MM.1S (cell line): Measurements from ENCODE around the gene PYGO2.

Experiments
- DNase-seq: peaks from one replicate; pipeline ENCODE4 v3.0.0-alpha.2; 2015
- H2AFZ ChIP-seq: fragments of 300-600 bp; sonication (generic); 2 replicates; pipeline ENCODE4 v1.6.0; 2016; ENCODE audit warnings: antibody characterized with exemption, low read length
- H3F3A ChIP-seq: fragments of 300-600 bp; sonication (generic); 2 replicates; pipeline ENCODE4 v1.6.1; 2016; ENCODE audit warnings: mild to moderate bottlenecking, antibody characterized with exemption, low read length, moderate library complexity, mixed read lengths; ENCODE audit not compliant: insufficient read depth
- H3K27ac ChIP-seq: fragments of 300-600 bp; sonication (generic); 2 replicates; pipeline ENCODE4 v1.5.1; 2016; ENCODE audit warnings: mild to moderate bottlenecking, low read length
- H3K27me3 ChIP-seq: fragments of 300-600 bp; sonication (generic); replicated peaks from 2 replicates; pipeline ENCODE4 v1.6.0; 2016; ENCODE audit warnings: low read length; ENCODE audit not compliant: insufficient read depth
- H3K36me3 ChIP-seq: fragments of 300-600 bp; sonication (generic); replicated peaks from 2 replicates; pipeline ENCODE4 v1.6.1; 2016; ENCODE audit warnings: mild to moderate bottlenecking, low read length, mixed read lengths; ENCODE audit not compliant: insufficient read depth
- H3K4me1 ChIP-seq: fragments of 300-600 bp; sonication (generic); 2 replicates; pipeline ENCODE4 v1.6.1; 2016; ENCODE audit warnings: low read length, mixed read lengths
- H3K4me2 ChIP-seq: fragments of 300-600 bp; sonication (generic); 2 replicates; pipeline ENCODE4 v1.6.0; 2016; ENCODE audit warnings: low read depth, low read length
- H3K4me3 ChIP-seq: fragments of 300-600 bp; sonication (generic); 2 replicates; pipeline ENCODE4 v1.5.1; 2016; ENCODE audit warnings: low read length, mixed read lengths
- H3K79me2 ChIP-seq: fragments of 300-600 bp; sonication (generic); 2 replicates; pipeline ENCODE4 v1.6.1; 2016; ENCODE audit warnings: mixed run types, low read length, mixed read lengths
- H3K9ac ChIP-seq: fragments of 300-600 bp; sonication (generic); 2 replicates; pipeline ENCODE4 v1.6.1; 2016; ENCODE audit warnings: low read length, mixed read lengths
- H3K9me2 ChIP-seq: fragments of 300-600 bp; sonication (generic); replicated peaks from 2 replicates; pipeline ENCODE4 v1.6.1; 2016; ENCODE audit warnings: mild to moderate bottlenecking, low read length, mixed read lengths; ENCODE audit not compliant: insufficient read depth
- H3K9me3 ChIP-seq: fragments of 300-600 bp; sonication (generic); replicated peaks from 2 replicates; pipeline ENCODE4 v1.6.1; 2016; ENCODE audit warnings: mild to moderate bottlenecking, low read length, mixed read lengths; ENCODE audit not compliant: insufficient read depth
- H4K20me1 ChIP-seq: fragments of 300-600 bp; sonication (generic); 2 replicates; pipeline ENCODE4 v1.6.1; 2016; ENCODE audit warnings: mild to moderate bottlenecking, low read length, moderate library complexity, mixed read lengths; ENCODE audit not compliant: insufficient read depth
- CTCF ChIP-seq: fragments of 300-600 bp; sonication (generic); IDR thresholded peaks from 2 replicates; pipeline ENCODE4 v1.5.1; 2016; ENCODE audit warnings: antibody characterized with exemption, low read length, mixed read lengths
- EZH2 ChIP-seq: fragments of 300-600 bp; sonication (generic); optimal IDR thresholded peaks from 2 replicates; pipeline ENCODE3; 2017; ENCODE audit warnings: low read depth, mild to moderate bottlenecking, antibody characterized with exemption, low read length, mixed read lengths
- EZH2phosphoT487 ChIP-seq: fragments of 300-600 bp; sonication (generic); IDR thresholded peaks from 2 replicates; pipeline ENCODE4 v1.6.1; 2018; ENCODE audit warnings: antibody characterized with exemption, low read length

The PYGO2 gene

DNA sequence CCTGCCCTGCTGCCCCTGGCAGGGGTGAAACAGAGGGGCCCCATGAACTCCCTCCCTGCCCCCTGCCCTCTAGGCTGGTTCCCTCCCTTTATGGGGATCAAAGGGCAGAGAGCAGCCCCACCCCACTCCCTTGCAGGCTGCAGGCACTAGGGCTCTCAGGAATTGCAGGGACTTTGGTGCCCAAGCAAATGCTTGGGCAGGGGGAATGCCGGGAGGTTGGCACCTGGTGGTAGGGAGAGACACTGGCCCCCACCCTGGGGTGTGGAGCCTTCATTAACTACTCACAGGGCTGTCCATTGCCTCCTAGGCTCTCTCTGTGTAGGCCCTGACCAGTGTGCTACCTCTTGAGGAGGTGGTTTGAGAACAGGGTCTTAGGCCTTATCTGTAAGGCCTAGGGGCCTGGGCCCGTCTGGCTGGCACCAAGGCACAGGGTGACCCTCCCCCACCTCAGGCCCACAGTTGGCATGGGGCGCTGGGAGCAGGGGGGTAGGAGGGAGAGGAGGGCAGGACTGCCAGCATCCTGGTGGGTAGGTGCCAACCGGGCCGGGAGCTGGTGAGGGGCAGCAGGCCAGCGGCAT is 45.8 kb upstream of the PYGO2 start:
- no peak overlapping the region for H3K4me2 ChIP-seq
- TF ChIP-seq EZH2 (no peak), CTCF (no peak), EZH2phosphoT487 (no peak)
- no peaks in the 10 kb centered on the region for H3K27me3 ChIP-seq
- H3K9me3 ChIP-seq: no peaks in the 10 kb centered on the region
- no peaks in the 10 kb centered on the region for H3K36me3 ChIP-seq
- peaks cover 91% of the 10 kb centered on the region for H3K79me2 ChIP-seq
- H3K9ac ChIP-seq: no peak overlapping the region
- H3K4me1 ChIP-seq: peaks cover 24% of the 10 kb centered on the region
- no peak overlapping the region for H3K27ac ChIP-seq
- no peaks in the 10 kb centered on the region for H4K20me1 ChIP-seq
- peaks cover 26% of the 10 kb centered on the region for H3F3A ChIP-seq
- no peak for DNase-seq
- H2AFZ ChIP-seq: no peak overlapping the region
- no peaks in the 10 kb centered on the region for H3K9me2 ChIP-seq
- H3K4me3 ChIP-seq: no peak overlapping the region

DNA sequence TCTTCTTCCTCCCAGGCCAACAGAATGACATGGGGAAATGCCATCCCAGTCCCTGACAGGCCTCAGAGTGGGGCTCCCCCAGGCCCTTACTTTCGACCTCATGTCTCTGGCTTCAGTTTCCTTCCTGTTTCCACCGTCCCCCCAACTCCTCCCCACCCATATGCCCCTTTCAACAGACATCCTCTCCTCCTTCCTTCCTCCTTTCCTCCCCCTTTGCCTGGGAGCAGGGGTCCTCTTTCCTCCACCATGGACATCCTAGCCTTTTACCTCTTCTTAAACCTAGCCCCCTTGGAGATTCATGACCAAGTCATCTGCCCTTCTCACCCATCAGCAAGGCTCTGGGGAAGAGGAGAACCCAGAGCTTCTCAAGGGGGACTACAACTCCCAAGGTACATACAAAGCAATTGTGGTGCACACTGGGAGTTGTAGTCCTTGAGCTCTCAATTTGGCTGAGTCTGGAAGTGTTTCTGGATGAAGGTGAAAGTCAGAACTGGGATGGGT is 45.1 kb upstream of the PYGO2 start:
- Histone ChIP-seq H3K9me2 (no peaks in the 10 kb centered on the region), H3K4me1 (peaks cover 24% of the 10 kb centered on the region), H3K27me3 (no peaks in the 10 kb centered on the region), H3K79me2 (peaks cover 88% of the 10 kb centered on the region), H3K9me3 (no peaks in the 10 kb centered on the region), H3K4me3 (no peak overlapping the region), H3K4me2 (no peak overlapping the region), H3K36me3 (no peaks in the 10 kb centered on the region), H3K27ac (peak overlapping the region; percentile 48; the same call in 1 of the 2 replicates), H3K9ac (no peak overlapping the region), H3F3A (peaks cover 27% of the 10 kb centered on the region), H4K20me1 (no peaks in the 10 kb centered on the region), H2AFZ (no peak overlapping the region)
- TF ChIP-seq EZH2phosphoT487 (no peak), EZH2 (no peak), CTCF (no peak)
- no peak for DNase-seq

DNA sequence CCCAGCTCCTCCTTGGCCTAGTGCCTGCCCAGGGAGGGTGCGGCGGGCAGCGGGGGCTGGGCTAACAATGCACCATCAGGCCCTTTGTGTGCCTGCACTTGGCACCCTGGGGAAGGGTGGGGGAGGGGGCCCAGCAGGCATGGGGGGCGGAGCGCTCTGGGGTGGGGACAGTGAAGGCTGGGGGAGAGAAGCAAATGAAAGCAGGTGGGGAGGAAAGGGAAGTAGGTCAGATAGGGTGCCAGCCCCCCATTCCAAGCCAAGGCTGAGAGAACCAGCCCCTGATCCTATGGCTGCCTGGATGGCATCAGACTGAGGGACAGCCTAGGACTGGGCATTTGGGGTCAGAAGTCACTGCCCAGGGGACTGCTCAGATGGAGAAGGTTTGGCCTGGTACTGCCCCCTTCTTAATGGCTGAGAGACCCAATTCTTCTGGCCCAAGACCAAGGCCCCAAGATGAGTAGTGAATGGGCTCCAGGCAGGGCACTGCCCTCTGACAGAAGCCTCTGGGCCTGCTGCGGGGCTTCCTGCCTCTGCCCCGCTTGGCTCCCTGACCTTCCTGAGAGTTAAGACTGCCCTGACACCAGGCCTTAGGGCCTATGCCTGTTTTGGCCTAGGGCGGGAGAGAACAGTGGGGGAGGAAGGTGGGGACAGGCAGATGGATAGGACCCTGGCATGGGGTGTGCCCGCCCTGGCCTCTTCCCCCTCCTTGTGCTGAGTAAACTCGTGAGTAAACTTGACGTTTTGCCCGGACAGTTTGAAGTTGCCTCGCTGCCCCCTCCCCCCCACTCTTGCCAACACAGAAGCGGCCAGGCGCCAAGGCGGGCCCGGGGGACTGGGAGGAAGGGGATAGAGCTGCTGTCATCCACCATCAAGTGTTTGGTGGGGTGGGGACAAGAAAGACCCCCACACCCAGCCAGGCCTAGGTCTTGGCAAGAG is 43.8 kb upstream of the PYGO2 start:
- no peak overlapping the region for H3K4me3 ChIP-seq

More for the DNA sequence above, 43.8 kb upstream of the PYGO2 start:
- Histone ChIP-seq H3F3A (peaks cover 39% of the 10 kb centered on the region), H3K9me2 (no peaks in the 10 kb centered on the region), H3K27ac (peak overlapping the region; percentile 48; the same call in 1 of the 2 replicates), H3K27me3 (no peaks in the 10 kb centered on the region), H2AFZ (no peak overlapping the region), H3K9ac (no peak overlapping the region), H3K9me3 (no peaks in the 10 kb centered on the region), H3K79me2 (peaks cover 76% of the 10 kb centered on the region), H4K20me1 (no peaks in the 10 kb centered on the region), H3K36me3 (no peaks in the 10 kb centered on the region), H3K4me1 (peaks cover 24% of the 10 kb centered on the region), H3K4me2 (peak overlapping the region; percentile 81; the same call in 1 of the 2 replicates)
- DNase-seq: no peak
- TF ChIP-seq CTCF (no peak), EZH2 (no peak), EZH2phosphoT487 (no peak)
